ENCODE measurements around the gene OR2B3.
"Not testable (repeated sequence)": the region's sequence is repeated elsewhere in the genome, so short reads cannot be mapped to it uniquely, and the experiment has no call there.

The OR2B3 gene

GRCh38 chr6:29087213-29087612 lies at the start of gene OR2B3:
OR2B3 (minus strand) TSS chr6:29087313; CDS start chr6:29087248, 65 bp downstream.
- DNase-seq (ENCODE audit: low spot score): no peak

DNA sequence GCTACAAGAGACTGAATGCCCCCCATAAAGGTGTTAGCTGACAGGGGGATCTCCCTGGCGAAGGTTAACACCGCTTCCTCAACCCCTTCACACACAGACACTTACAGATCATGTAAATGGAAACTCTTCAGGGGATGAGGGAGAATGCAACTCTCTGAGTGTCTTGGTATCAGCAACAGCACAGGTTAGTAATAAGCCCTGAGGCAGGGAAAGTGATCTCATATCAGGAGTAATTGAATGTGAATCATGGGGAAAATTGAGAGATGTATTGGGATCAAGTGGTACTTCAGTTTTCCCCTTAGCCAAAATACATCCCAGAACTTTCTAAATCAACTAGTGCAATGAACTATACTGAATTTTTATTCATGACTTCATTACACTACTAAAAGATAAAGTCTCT lies 44.6 kb upstream of the OR2B3 start:
- DNase-seq (ENCODE audit: low spot score): no peak

GRCh38 chr6:29130644-29131043 lies 43.5 kb upstream of the OR2B3 start:
- no peak for DNase-seq (ENCODE audit: low spot score)

- no peak for DNase-seq (ENCODE audit: low spot score)
These were observed 42.4 kb upstream of the OR2B3 start for GRCh38 chr6:29129326-29130012.

DNA sequence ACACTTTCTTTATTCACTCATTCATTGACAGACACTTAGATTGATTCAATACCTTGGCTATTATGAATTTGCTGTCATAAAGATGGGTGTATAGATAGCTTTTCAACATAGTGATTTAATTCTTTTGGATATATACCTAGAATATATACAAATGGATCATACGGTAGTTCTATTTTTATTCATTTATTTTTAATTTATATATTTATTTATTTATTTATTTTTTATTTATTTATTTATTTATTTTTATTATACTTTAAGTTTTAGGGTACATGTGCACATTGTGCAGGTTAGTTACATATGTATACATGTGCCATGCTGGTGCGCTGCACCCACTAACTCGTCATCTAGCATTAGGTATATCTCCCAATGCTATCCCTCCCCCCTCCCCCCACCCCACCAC lies 27.9 kb upstream of the OR2B3 start:
- DNase-seq (ENCODE audit: low spot score): not testable (repeated sequence)

- DNase-seq (ENCODE audit: low spot score): no peak
These were observed 25.0 kb upstream of the OR2B3 start for GRCh38 chr6:29112135-29112534.

DNA sequence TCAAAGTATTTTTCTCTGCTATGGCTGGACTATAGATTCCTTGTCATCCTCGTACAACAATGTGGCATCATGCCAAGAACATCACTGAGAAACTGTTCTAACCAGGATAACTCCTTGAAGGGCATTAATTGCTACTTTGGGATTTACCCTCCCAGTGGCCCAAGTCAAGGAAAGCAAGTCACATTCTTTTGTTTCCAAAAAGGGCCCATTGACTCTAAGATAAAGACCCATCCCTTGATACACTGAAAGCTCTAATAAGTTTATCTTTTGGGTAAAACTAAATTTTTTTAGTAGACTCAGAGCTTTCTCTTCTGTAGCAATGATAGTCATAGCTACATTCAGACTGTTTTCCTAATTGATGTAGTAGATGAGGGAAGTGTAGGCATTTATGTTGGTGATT lies 20.6 kb upstream of the OR2B3 start, which contains the start of gene OR2J3:
Gene OR2J3, plus strand, starts transcription at position 301 of the 400 bp plus-strand sequence. CDS start 3,833 bp downstream, outside the sequence.
- DNase-seq (ENCODE audit: low spot score): no peak

DNA sequence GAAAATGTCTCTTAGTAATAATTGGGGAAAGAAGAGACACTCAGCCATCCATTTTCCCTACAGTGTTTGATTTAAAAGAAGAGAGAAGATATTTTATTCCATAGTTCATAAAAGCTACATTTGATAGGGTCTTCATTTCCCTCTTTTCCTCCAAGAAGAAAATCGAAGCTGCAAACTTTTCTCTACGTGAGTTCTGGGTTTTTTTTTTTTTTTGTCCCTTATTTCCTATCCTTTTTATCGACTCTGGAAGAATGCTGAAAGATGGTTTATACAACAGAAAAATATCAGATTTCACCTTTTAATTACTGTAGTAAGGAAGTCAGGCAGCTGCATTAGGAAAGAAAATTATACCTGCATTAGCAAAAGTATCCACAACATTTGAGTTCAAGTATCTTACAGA lies 12.1 kb upstream of the OR2B3 start, which contains the start of gene OR2J1:
Gene OR2J1, plus strand, starts transcription at position 301 of the 400 bp plus-strand sequence. CDS start 1,453 bp downstream, outside the sequence.
- DNase-seq (ENCODE audit: low spot score): no peak

- no peak for DNase-seq (ENCODE audit: low spot score)
These were observed 10.7 kb upstream of the OR2B3 start for GRCh38 chr6:29097803-29098202.

DNA sequence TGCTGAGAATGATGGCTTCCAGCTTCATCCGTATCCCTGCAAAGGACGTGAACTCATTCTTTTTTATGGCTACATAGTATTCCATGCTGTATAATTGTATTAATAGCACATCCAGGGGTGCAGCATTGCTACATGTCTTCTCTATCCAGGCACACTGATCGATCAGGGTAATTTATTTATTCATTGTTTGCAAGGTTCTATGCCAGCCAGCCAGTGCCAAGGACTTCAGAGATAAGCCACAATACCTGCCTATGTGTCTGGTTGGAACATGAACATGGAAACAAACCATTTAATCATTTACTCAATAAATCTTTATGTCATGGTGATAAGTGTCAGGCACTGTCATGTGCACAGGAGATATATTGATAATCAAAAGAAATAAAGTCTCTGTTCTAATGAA lies 5.8 kb upstream of the OR2B3 start:
- no peak for DNase-seq (ENCODE audit: low spot score)

- no peak for DNase-seq (ENCODE audit: low spot score)
These were observed 4.7 kb downstream of the OR2B3 start for GRCh38 chr6:29082457-29082856.

GRCh38 chr6:29081312-29081711 lies 5.8 kb downstream of the OR2B3 start:
- no peak for DNase-seq (ENCODE audit: low spot score)

DNA sequence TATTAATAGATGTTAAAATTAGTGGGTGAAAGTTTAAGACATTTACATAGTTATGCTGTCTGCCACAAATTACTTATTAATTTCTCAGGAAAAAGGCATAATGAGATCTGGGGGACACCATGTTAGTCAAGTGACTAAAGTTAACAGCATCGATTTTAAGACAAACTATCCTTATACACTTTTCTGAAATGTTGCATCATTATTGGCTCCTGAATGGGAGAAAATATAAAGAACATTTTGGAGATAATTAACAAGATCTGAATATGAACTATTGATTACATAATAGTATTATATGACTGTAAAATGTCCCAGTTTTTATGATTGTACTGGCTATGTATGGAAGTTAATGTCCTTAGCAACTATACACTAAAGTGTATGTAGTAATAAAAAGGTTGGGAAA lies 7.9 kb downstream of the OR2B3 start:
- DNase-seq (ENCODE audit: low spot score): no peak

DNA sequence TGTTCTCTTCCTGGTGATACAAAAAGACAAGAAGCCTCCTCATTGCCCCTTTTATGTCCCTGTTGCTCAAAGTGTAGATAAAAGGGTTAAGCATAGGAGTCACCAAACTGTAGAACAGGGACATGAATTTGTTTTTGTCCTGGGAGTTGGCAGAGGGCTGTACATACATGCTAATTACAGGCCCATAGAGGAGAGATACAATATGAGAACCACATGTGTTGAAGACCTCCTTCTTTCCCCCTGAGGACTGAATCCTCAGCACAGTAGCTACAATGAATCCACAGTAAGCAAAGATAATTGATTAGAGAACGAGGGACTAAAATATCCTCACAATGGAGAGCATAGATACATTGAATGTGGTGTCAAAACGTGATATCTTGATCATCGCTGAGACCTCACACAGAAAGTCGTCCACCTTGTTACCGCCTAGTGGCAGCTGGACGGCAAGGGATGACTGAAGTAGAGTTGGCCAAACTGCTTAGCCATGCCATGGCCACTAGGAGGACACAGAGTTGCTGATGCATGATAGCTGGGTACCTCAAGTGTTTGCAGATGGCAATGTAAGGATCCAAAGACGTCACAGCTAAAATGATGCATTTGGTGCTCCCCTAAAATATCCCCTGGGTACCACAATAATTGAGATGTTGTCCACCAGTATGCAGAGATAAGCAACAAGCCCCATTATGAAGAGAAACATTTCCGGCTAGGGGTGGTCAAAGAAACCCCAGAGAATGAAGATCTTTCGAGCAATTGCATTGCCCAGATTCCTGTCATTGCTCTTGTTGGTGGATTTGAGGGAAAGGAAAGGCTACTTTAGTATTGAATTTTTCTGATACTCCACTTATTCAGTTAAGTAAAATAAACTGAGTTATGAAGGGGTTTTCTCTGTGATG lies 15.0 kb downstream of the OR2B3 start:
- DNase-seq (ENCODE audit: low spot score): no peak

- DNase-seq (ENCODE audit: low spot score): no peak
These were observed 35.4 kb downstream of the OR2B3 start for GRCh38 chr6:29051680-29052079.

DNA sequence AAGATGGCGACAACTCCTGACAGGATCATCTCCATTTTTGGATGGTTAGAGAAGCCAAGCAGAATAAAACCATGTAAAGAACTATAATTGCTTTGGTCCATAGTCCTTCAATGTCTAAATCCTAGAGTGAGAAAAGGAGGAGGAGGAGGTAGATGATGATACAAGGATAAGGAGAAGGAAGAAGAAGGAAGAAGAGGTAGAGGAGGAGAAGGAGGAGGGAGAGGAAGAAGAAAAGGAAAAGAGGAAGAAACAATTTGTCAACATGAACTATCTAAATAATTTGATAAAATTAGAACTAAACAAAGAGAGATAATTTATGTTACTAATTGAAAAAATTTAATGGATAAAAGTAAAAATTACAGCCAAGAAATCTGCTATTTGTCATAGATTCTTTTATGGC lies 42.0 kb downstream of the OR2B3 start, which contains the start of gene OR2W1:
Gene OR2W1, minus strand, starts transcription at position 101 of the 400 bp plus-strand sequence. Its CDS starts 0 bp downstream, at position 101.
- DNase-seq (ENCODE audit: low spot score): no peak
